ENCODE measurements around the gene ARRB1. TPM values are rescaled to one million over a fixed set of nuclear protein-coding genes. Genes with fewer than 3 reads are reported as not detected.

Gene ARRB1
- 38.0 TPM for total RNA-seq (ENCODE audit: unreplicated experiment)
- long read RNA-seq, partial matches to known transcripts: 0 of 4 reads
- long read RNA-seq, other reads (novel, unspliced or antisense): 1 of 4 reads

DNA sequence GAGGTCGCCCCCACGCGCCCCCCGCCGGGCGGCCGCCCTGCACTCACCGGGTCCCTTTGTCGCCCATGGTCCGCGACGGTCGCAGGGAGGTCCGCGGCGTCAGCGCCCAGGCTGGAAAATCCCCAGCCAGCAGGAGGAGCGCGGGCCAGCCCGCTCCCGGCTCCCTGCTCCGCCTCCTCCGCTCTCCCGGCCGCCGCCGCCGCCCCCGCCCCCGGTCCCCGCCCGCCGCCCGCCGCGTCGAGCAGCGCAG lies at the start of gene ARRB1:
Gene ARRB1 (minus strand): TSS at position 121 of the 250 bp plus-strand sequence. CDS start 54 bp downstream, at position 67.
- Mint-ChIP-seq H3K36me3 (ENCODE audit: unreplicated experiment) (peaks cover 5% of the 10 kb centered on the region), H3K4me3 (ENCODE audit: unreplicated experiment) (peak within 1 kb of the TSS; percentile 94), H3K4me1 (ENCODE audit: low read depth, unreplicated experiment) (peaks cover 16% of the 10 kb centered on the region), H3K9me3 (ENCODE audit: unreplicated experiment) (peaks cover 12% of the 10 kb centered on the region), H3K27ac (ENCODE audit: unreplicated experiment) (peak within 1 kb of the TSS; percentile 85), H3K27me3 (ENCODE audit: unreplicated experiment) (peaks cover 14% of the 10 kb centered on the region)
- DNase-seq: peak; percentile 74
- TF ChIP-seq, protein P1, sequence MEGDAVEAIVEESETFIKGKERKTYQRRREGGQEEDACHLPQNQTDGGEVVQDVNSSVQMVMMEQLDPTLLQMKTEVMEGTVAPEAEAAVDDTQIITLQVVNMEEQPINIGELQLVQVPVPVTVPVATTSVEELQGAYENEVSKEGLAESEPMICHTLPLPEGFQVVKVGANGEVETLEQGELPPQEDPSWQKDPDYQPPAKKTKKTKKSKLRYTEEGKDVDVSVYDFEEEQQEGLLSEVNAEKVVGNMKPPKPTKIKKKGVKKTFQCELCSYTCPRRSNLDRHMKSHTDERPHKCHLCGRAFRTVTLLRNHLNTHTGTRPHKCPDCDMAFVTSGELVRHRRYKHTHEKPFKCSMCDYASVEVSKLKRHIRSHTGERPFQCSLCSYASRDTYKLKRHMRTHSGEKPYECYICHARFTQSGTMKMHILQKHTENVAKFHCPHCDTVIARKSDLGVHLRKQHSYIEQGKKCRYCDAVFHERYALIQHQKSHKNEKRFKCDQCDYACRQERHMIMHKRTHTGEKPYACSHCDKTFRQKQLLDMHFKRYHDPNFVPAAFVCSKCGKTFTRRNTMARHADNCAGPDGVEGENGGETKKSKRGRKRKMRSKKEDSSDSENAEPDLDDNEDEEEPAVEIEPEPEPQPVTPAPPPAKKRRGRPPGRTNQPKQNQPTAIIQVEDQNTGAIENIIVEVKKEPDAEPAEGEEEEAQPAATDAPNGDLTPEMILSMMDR (IDR thresholded peaks at IDR 0.05; ENCODE audit: partially characterized antibody, unreplicated experiment): no peak

DNA sequence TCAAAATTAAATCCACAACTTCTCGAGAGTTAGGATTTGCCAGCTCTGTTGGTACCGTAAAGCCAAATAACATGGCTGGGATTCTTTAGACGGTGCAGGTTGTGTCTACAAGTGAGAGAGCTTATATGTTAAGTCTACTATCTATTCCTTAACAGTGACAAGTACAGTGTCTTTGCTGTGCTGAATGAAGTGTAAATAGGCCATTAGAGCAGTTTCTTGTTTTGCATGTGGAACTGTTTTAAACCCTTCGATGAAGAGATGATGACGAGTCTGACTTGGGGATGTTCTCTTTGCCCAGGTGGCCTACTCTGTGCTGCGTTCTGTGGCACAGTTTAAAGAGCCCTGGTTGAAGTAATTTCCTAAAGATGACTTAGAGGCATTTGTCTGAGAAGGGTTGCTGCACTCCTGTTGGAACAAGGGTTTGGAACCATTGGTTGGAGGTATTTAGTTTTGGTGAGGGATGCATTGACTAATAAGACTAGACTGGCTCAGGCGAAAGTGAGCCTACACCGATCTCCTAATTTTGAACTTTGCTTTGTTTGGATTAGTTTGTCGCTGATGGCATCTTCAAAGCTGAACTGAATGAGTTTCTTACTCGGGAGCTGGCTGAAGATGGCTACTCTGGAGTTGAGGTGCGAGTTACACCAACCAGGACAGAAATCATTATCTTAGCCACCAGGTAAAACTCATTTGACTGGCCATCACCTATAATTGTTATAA lies 48.8 kb upstream of the ARRB1 start:
- peaks cover 4% of the 10 kb centered on the region for H3K27me3 Mint-ChIP-seq (ENCODE audit: unreplicated experiment)
- H3K4me1 Mint-ChIP-seq (ENCODE audit: low read depth, unreplicated experiment): peaks cover 29% of the 10 kb centered on the region
- peak overlapping the region; percentile 99 for H3K4me3 Mint-ChIP-seq (ENCODE audit: unreplicated experiment)
- TF ChIP-seq, protein P1 (IDR thresholded peaks at IDR 0.05; ENCODE audit: partially characterized antibody, unreplicated experiment): no peak
- DNase-seq: no peak
- H3K36me3 Mint-ChIP-seq (ENCODE audit: unreplicated experiment): no peaks in the 10 kb centered on the region
- peaks cover 5% of the 10 kb centered on the region for H3K9me3 Mint-ChIP-seq (ENCODE audit: unreplicated experiment)
- peak overlapping the region; percentile 95 for H3K27ac Mint-ChIP-seq (ENCODE audit: unreplicated experiment)

DNA sequence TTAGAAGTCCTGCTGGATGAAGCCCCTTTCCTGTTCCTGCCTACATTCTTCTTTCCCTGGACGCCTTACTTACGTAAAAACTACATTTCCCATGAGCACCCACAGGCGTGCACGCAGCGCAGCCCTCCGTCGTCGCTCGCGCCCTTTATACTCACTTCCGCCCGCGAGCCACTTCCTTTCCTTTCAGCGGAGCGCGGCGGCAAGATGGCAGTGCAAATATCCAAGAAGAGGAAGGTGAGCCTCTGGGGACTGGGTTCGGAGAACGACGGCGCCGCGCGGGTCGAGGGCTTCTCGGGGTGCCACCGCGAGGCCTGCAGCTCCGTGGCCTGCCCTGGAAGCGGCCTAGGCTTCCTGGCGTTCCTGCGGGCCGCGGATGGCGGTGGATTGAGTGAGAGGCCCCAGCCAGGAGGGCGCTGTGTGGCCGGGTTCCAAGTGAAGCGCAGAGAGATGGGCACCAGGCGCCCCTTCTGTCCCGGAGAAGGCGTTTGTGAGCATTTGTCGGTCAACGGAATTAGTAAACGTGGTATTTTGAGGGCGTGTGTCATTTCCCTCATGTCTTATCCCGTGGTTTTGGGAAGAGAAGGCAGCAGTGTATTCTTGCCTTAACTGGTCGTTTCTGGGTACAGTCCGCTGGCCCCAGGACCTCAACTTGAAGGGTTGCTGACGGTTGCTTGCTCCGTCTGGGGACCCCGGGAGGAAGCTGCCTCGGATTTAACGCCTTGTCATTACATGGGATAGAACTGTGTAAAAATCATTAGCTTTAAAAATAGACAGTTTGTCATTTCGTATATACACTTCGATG lies 48.1 kb upstream of the ARRB1 start, which contains the start of gene RPS3:
Gene RPS3 (plus strand): TSS at position 175 of the 802 bp plus-strand sequence. CDS start 30 bp downstream, at position 205.
- H3K36me3 Mint-ChIP-seq (ENCODE audit: unreplicated experiment): no peaks in the 10 kb centered on the region
- H3K9me3 Mint-ChIP-seq (ENCODE audit: unreplicated experiment): peaks cover 5% of the 10 kb centered on the region
- DNase-seq: peak; percentile 92
- H3K4me1 Mint-ChIP-seq (ENCODE audit: low read depth, unreplicated experiment): peaks cover 35% of the 10 kb centered on the region
- H3K27me3 Mint-ChIP-seq (ENCODE audit: unreplicated experiment): peaks cover 6% of the 10 kb centered on the region
- H3K27ac Mint-ChIP-seq (ENCODE audit: unreplicated experiment): peak within 1 kb of the TSS; percentile 95
- peak within 1 kb of the TSS; percentile 99 for H3K4me3 Mint-ChIP-seq (ENCODE audit: unreplicated experiment)
- TF ChIP-seq, protein P1 (IDR thresholded peaks at IDR 0.05; ENCODE audit: partially characterized antibody, unreplicated experiment): no peak

DNA sequence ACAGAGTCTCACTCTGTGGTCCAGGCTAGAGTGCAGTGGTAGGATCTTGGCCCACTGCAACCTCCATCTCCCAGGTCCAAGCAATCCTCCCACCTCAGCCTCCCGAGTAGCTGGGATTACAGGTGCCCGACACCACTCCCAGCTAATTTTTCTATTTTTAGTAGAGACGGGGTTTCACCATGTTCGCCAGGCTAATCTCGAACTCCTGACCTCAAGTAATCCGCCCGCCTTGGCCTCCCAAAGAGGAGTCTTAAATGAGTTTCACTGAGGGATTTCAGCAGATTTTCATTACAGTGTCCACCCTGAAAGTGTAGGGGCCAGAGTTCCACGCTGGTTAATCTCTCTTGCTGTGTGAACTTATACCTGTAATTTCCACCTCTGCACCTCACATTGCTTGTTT lies 47.4 kb upstream of the ARRB1 start:
- H3K4me1 Mint-ChIP-seq (ENCODE audit: low read depth, unreplicated experiment): peaks cover 34% of the 10 kb centered on the region
- peak overlapping the region; percentile 95 for H3K27ac Mint-ChIP-seq (ENCODE audit: unreplicated experiment)
- peaks cover 6% of the 10 kb centered on the region for H3K27me3 Mint-ChIP-seq (ENCODE audit: unreplicated experiment)
- no peak for DNase-seq
- TF ChIP-seq, protein P1 (IDR thresholded peaks at IDR 0.05; ENCODE audit: partially characterized antibody, unreplicated experiment): no peak
- peak overlapping the region; percentile 99 for H3K4me3 Mint-ChIP-seq (ENCODE audit: unreplicated experiment)
- H3K9me3 Mint-ChIP-seq (ENCODE audit: unreplicated experiment): peaks cover 5% of the 10 kb centered on the region
- no peaks in the 10 kb centered on the region for H3K36me3 Mint-ChIP-seq (ENCODE audit: unreplicated experiment)

Data from glutamatergic neuron (in vitro differentiated cells).